ENCODE results near the gene NAV2.

The NAV2 gene

DNA sequence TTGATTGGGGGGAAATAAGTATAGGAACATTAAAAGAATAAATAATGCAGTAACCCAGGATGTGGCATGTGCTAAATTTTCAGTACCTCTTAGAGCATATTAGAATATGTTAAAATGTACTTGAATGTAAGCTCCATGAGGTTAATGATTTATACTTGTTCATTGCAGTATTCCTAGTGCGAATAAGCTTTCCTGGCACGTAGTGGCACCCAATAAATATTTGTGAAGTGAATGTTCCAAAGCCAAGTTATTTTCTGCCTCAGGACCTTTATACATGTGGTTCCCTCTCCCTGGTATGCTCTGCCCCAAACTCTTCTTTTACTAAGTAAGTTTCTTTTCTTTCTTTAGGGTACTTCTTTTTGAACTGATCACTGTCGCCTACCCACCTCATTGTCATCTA is 328.9 kb downstream of the NAV2 start:
- Histone ChIP-seq H3K36me3 (replicated peaks; ENCODE audit: insufficient read depth, low read length) (no peaks in the 10 kb centered on the region), H3K9me3 (replicated peaks; ENCODE audit: insufficient read depth, low read length) (no peaks in the 10 kb centered on the region), H3K4me3 (ENCODE audit: low read length) (no peak overlapping the region), H4K20me1 (ENCODE audit: insufficient read depth, low read length) (no peaks in the 10 kb centered on the region), H3K4me1 (ENCODE audit: low read length) (no peaks in the 10 kb centered on the region), H3K79me2 (ENCODE audit: low read length) (no peaks in the 10 kb centered on the region), H3K27me3 (replicated peaks; ENCODE audit: insufficient read depth, low read length) (no peaks in the 10 kb centered on the region), H3K9me2 (replicated peaks; ENCODE audit: insufficient read depth, low read length) (no peaks in the 10 kb centered on the region), H3K4me2 (ENCODE audit: low read depth, low read length) (no peak overlapping the region), H3F3A (ENCODE audit: insufficient read depth, low read length) (no peaks in the 10 kb centered on the region), H3K9ac (ENCODE audit: low read length) (no peak overlapping the region), H3K27ac (ENCODE audit: low read length) (no peak overlapping the region), H2AFZ (ENCODE audit: low read length) (no peak overlapping the region)
- DNase-seq: no peak
- TF ChIP-seq, protein P1, sequence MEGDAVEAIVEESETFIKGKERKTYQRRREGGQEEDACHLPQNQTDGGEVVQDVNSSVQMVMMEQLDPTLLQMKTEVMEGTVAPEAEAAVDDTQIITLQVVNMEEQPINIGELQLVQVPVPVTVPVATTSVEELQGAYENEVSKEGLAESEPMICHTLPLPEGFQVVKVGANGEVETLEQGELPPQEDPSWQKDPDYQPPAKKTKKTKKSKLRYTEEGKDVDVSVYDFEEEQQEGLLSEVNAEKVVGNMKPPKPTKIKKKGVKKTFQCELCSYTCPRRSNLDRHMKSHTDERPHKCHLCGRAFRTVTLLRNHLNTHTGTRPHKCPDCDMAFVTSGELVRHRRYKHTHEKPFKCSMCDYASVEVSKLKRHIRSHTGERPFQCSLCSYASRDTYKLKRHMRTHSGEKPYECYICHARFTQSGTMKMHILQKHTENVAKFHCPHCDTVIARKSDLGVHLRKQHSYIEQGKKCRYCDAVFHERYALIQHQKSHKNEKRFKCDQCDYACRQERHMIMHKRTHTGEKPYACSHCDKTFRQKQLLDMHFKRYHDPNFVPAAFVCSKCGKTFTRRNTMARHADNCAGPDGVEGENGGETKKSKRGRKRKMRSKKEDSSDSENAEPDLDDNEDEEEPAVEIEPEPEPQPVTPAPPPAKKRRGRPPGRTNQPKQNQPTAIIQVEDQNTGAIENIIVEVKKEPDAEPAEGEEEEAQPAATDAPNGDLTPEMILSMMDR (IDR thresholded peaks at IDR 0.05; ENCODE audit: low read length): no peak
- TF ChIP-seq EZH2phosphoT487 (IDR thresholded peaks at IDR 0.05; ENCODE audit: low read length): no peak

DNA sequence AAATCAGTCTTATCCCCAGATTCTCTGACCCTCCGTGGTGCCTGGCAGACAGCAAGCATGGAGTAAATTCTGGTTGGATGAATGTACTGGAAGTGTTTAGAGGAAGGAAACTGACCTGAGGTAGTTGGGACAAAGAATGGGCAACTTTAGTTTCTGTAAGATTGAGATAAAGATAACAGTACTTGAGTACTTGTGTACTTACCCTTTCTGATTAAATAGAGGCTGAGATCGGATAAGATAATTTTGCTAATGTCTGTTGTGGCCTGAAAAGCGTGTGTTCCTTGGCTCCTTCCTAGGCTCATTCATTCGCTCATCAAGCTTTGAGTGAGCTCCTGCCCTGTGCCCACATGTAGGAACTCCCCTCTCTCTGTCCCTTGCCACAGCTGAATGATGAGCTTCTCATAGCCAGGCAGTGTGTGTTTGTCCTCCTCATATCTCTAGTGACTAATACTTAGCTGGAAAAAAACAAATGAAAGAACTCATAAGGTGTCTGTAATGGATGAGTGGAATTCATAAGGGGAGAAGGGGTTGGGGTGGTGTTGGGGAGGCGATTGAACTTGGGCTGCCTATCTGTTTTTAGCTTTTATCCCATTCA is 329.5 kb downstream of the NAV2 start:
- H2AFZ ChIP-seq (ENCODE audit: low read length): no peak overlapping the region
- no peaks in the 10 kb centered on the region for H3K4me1 ChIP-seq (ENCODE audit: low read length)
- no peaks in the 10 kb centered on the region for H3K27me3 ChIP-seq (replicated peaks; ENCODE audit: insufficient read depth, low read length)
- H4K20me1 ChIP-seq (ENCODE audit: insufficient read depth, low read length): no peaks in the 10 kb centered on the region
- no peaks in the 10 kb centered on the region for H3K9me3 ChIP-seq (replicated peaks; ENCODE audit: insufficient read depth, low read length)
- no peak for DNase-seq
- H3K4me3 ChIP-seq (ENCODE audit: low read length): no peak overlapping the region
- no peaks in the 10 kb centered on the region for H3K9me2 ChIP-seq (replicated peaks; ENCODE audit: insufficient read depth, low read length)
- no peaks in the 10 kb centered on the region for H3K36me3 ChIP-seq (replicated peaks; ENCODE audit: insufficient read depth, low read length)
- no peaks in the 10 kb centered on the region for H3F3A ChIP-seq (ENCODE audit: insufficient read depth, low read length)
- no peak overlapping the region for H3K9ac ChIP-seq (ENCODE audit: low read length)
- TF ChIP-seq, protein P1 (IDR thresholded peaks at IDR 0.05; ENCODE audit: low read length): no peak
- TF ChIP-seq EZH2phosphoT487 (IDR thresholded peaks at IDR 0.05; ENCODE audit: low read length) (no peak), EZH2 (optimal IDR thresholded peaks at IDR 0.05; ENCODE audit: low read depth, low read length) (no peak)
- H3K27ac ChIP-seq (ENCODE audit: low read length): no peak overlapping the region
- no peaks in the 10 kb centered on the region for H3K79me2 ChIP-seq (ENCODE audit: low read length)
- no peak overlapping the region for H3K4me2 ChIP-seq (ENCODE audit: low read depth, low read length)

DNA sequence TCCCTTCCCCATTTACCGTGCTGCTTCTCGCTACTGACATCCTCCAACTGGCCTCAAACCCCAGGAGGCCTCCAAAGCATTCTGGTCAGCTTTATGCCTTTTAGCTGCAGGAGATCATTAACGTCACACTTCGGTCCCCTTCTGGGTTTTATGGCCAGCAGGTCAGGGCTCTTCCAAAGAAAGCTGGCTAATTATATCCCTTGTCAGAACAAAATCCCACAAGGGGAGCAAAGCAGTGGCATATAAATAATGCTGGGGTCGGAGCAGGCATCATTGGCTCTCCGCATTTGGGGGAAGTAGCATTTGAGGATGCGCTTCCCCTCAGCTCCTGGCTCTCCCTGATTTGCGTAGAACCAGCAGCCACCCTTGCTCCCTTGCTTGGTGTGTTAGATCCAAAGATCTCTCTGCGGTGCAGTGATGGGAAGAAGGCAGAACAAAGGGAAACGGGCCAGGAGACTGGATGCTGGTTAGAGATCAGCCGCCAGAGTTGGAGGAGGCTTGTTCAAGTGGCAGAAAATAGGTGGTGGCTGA is 330.2 kb downstream of the NAV2 start:
- H3K4me2 ChIP-seq (ENCODE audit: low read depth, low read length): no peak overlapping the region
- no peak overlapping the region for H3K9ac ChIP-seq (ENCODE audit: low read length)
- H2AFZ ChIP-seq (ENCODE audit: low read length): no peak overlapping the region
- H3K4me1 ChIP-seq (ENCODE audit: low read length): no peaks in the 10 kb centered on the region
- no peak for DNase-seq
- no peak overlapping the region for H3K27ac ChIP-seq (ENCODE audit: low read length)
- H4K20me1 ChIP-seq (ENCODE audit: insufficient read depth, low read length): no peaks in the 10 kb centered on the region
- no peaks in the 10 kb centered on the region for H3K79me2 ChIP-seq (ENCODE audit: low read length)
- no peak for TF ChIP-seq EZH2phosphoT487 (IDR thresholded peaks at IDR 0.05; ENCODE audit: low read length)
- TF ChIP-seq, protein P1 (IDR thresholded peaks at IDR 0.05; ENCODE audit: low read length): no peak
- TF ChIP-seq EZH2 (optimal IDR thresholded peaks at IDR 0.05; ENCODE audit: low read depth, low read length): no peak
- H3K36me3 ChIP-seq (replicated peaks; ENCODE audit: insufficient read depth, low read length): no peaks in the 10 kb centered on the region
- no peaks in the 10 kb centered on the region for H3K9me2 ChIP-seq (replicated peaks; ENCODE audit: insufficient read depth, low read length)
- H3K27me3 ChIP-seq (replicated peaks; ENCODE audit: insufficient read depth, low read length): no peaks in the 10 kb centered on the region
- H3F3A ChIP-seq (ENCODE audit: insufficient read depth, low read length): no peaks in the 10 kb centered on the region
- H3K4me3 ChIP-seq (ENCODE audit: low read length): no peak overlapping the region
- no peaks in the 10 kb centered on the region for H3K9me3 ChIP-seq (replicated peaks; ENCODE audit: insufficient read depth, low read length)
